Suprapubic skin (tissue), 3 donors: ENCODE data around the gene GPX1.

Source experiments
- CTCF ChIP-seq, 2 donors: fragments of 200-600 bp in 1 of 2; fragments of 450-650 bp in 1 of 2; sonication (generic) in 1 of 2; IDR thresholded peaks; one replicate each; pipeline ENCODE4 v1.5.1; 2016 to 2019; ENCODE audit warnings: antibody characterized with exemption in 2 of 2, mild to moderate bottlenecking in 1 of 2, moderate library complexity in 1 of 2
- POLR2AphosphoS5 ChIP-seq, 3 donors: sonication (generic); formaldehyde crosslinking; IDR thresholded peaks; one replicate each; pipeline ENCODE4 v1.6.1; 2017; ENCODE audit warnings: antibody characterized with exemption in 3 of 3

DNA sequence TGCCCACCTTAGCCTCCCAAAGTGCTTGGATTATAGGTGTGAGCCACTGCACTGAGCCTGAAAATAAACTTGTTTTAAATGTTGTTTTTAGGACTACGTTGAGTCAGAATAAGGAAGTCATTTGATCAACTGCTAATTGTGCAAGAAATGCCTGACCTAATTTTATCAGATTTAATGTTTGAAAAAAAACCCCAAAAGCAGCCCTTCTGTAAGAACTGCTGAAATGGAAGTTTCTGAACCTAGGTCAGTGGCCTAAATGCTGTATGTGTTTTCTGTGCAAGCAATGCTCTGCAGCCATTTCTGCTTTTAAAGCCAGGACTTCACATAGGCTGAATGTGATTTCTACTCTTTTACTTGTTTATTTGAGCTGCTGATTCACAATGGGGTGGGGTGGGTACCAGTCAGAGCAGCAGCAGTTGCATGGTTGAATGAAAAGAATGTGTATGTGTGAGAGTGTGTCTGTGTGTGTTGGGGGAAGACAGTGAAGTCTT, 6.6 kb downstream of the GPX1 start:
- TF ChIP-seq POLR2AphosphoS5 (IDR thresholded peaks at IDR 0.05) (no peak), CTCF (IDR thresholded peaks at IDR 0.05) (no peak)
